ENCODE results near the gene UGT8. TPM values are rescaled to one million over a fixed set of nuclear protein-coding genes. Genes with fewer than 3 reads are reported as not detected.
A peak's percentile ranks its signal among the peaks of the same experiment; 100 is the strongest.

Gene UGT8
- total and polyA plus RNA-seq, 11 donors: 0.03 to 0.29 (median 0.13) TPM; not detected in 7

- 80 to 89% (median 85%) methylated on average over 2 of the region's 2 CpGs for WGBS, 4 donors
- H3K27me3 ChIP-seq: peaks cover 3 to 67% (median 28%) of the 10 kb centered on the region in 9 donors
Observed at GRCh38 chr4:114595921-114596320, 2.7 kb upstream of the UGT8 start.

GRCh38 chr4:114597410-114598115 lies 1.0 kb upstream of the UGT8 start:
- Histone ChIP-seq H3K4me3 (peak overlapping the region in 4 of 12 donors; percentile 23 to 57 (median 44)), H3K36me3 (no peaks in the 10 kb centered on the region), H3K4me1 (peaks cover 0 to 21% (median 5%) of the 10 kb centered on the region in 12 donors), H3K9me3 (no peaks in the 10 kb centered on the region), H3K27me3 (peaks cover 3 to 67% (median 28%) of the 10 kb centered on the region in 9 donors), H3K27ac (no peak overlapping the region)
- 53 to 60% (median 56%) methylated on average over 17 of the region's 17 CpGs for WGBS, 4 donors
- DNase-seq: no peak
- TF ChIP-seq POLR2A (IDR thresholded peaks at IDR 0.05) (no peak), CTCF (IDR thresholded peaks at IDR 0.05) (no peak)
- intact Hi-C loops (cut with DNase I): no loop called here
- ATAC-seq: no peak

More at GRCh38 chr4:114595921-114596320, 2.7 kb upstream of the UGT8 start:
- no peaks in the 10 kb centered on the region for H3K9me3 ChIP-seq
- no peak overlapping the region for H3K27ac ChIP-seq
- DNase-seq (no peak), ATAC-seq (no peak)
- intact Hi-C loops (cut with DNase I): no loop called here
- TF ChIP-seq POLR2A (IDR thresholded peaks at IDR 0.05): no peak
- no peak for TF ChIP-seq CTCF (IDR thresholded peaks at IDR 0.05)
- H3K4me1 ChIP-seq: peaks cover 0 to 21% (median 5%) of the 10 kb centered on the region in 12 donors
- no peak overlapping the region for H3K4me3 ChIP-seq
- H3K36me3 ChIP-seq: no peaks in the 10 kb centered on the region

GRCh38 chr4:114599231-114599902 lies 760 bp downstream of the UGT8 start:
- no peaks in the 10 kb centered on the region for H3K36me3 ChIP-seq
- DNase-seq (no peak), ATAC-seq (peak in 2 of 4 donors; percentile 38 to 46)
- H3K9me3 ChIP-seq: no peaks in the 10 kb centered on the region
- peaks cover 0 to 21% (median 5%) of the 10 kb centered on the region in 12 donors for H3K4me1 ChIP-seq
- WGBS, 4 donors: 0 to 2% (median 1%) methylated on average over 40 to 46 of the region's 46 CpGs
- TF ChIP-seq POLR2A (IDR thresholded peaks at IDR 0.05): no peak
- H3K4me3 ChIP-seq: peak overlapping the region in 11 of 12 donors; percentile 24 to 57 (median 45)
- no peak overlapping the region for H3K27ac ChIP-seq
- intact Hi-C loops (cut with DNase I): no loop called here
- H3K27me3 ChIP-seq: peaks cover 3 to 60% (median 28%) of the 10 kb centered on the region in 9 donors

GRCh38 chr4:114599903-114600552 lies 1.4 kb downstream of the UGT8 start:
- no peak for TF ChIP-seq CTCF (IDR thresholded peaks at IDR 0.05)
- TF ChIP-seq POLR2A (IDR thresholded peaks at IDR 0.05): no peak
- peaks cover 0 to 21% (median 5%) of the 10 kb centered on the region in 12 donors for H3K4me1 ChIP-seq
- peak overlapping the region in 6 of 12 donors; percentile 35 to 57 (median 47) for H3K4me3 ChIP-seq
- intact Hi-C loops (cut with DNase I): no loop called here
- H3K27ac ChIP-seq: no peak overlapping the region
- whole genome bisulfite sequencing, 4 donors: 19 to 31% (median 21%) methylated on average over 15 of the region's 15 CpGs
- no peak for ATAC-seq
- no peaks in the 10 kb centered on the region for H3K9me3 ChIP-seq
- peaks cover 3 to 54% (median 28%) of the 10 kb centered on the region in 9 donors for H3K27me3 ChIP-seq
- no peaks in the 10 kb centered on the region for H3K36me3 ChIP-seq
- no peak for DNase-seq

Data from heart left ventricle (tissue), 16 donors.